Epidermal melanocyte (primary cell): ENCODE measurements around the gene IFIT1B.
"Not testable (repeated sequence)": the region's sequence is repeated elsewhere in the genome, so short reads cannot be mapped to it uniquely, and the experiment has no call there.

Experiments used
- DNase-seq: peaks from one replicate; pipeline ENCODE4 v3.0.0; 2011; ENCODE audit warnings: low spot score; ENCODE audit not compliant: insufficient read length

IFIT1B gene

DNA sequence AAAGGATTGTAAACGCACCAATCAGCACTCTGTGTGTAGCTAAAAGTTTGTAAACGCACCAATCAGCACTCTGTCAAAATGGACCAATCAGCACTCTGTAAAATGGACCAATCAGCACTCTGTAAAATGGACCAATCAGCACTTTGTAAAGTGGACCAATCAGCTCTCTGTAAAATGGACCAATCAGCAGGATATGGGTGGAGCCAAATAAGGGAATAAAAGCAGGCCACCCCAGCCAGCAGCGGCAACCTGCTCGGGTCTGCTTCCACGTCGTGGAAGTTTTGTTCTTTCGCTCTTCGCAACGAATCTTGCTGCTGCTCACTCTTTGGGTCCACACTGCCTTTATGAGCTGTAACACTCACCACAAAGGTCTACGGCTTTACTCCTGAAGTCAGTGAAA is 34.4 kb downstream of the IFIT1B start:
- DNase-seq = not testable (repeated sequence)

DNA sequence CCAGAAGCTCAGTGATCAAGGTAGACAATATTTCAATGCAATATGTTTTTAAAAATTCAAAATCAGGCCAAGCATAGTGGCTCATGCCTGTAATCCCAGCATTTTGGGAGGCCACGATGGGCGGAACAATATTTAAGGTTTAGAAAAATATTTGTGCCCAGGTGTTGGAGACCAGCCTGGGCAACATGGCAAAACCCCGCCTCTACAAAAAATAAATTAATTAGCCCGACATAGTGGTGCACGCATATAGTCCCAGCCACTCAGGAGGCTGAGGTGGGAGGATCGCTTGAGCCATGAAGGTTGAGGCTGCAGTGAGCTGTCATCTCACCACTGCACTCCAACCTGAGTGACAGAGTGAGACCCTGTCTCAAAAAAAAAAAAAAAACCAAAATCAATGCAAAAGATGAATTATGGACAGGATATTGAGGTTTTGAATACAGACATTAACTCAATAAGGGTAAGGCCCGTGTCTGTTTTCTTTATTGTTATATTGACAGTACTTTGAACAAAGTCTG is 35.6 kb downstream of the IFIT1B start:
- DNase-seq = no peak

DNA sequence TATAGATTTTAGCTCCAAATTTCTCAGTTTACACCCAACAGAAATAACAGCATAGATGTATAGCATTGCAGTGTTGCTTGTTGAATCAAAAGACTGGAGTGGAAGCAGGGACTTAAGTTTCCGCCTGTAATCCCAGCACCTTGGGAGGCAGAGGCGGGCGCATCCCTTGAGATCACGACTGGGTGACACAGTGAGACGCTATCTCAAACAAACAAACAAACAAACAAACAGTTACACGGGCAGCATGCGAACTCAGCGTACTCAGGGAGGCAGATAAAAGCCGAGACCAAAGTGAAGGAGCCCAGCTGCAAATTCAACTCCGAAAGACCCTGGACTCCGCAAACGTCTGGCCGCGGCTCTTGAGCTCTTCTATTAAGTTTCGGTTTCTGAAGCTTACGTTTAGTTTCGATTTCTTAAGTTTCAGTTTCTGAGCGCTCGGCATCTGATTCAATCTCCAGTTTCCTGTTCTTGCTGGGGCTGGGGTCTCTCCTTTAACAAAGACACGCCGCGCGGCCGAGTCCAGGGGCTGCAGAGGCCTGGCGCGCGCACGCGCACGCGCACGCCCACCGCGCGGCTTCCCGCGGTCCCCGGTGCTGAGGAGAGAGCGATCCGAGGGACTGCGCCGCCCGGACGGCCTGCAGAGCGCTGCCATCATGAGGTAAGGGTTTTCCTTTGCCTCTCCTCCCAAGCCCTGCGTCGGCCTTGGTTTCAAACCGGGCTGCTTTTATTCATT is 36.5 kb downstream of the IFIT1B start, which contains the start of gene IFIT5:
Gene IFIT5 (plus strand): TSS at position 423 of the 733 bp plus-strand sequence. CDS start 231 bp downstream, at position 654.
- DNase-seq = peak; percentile 32

DNA sequence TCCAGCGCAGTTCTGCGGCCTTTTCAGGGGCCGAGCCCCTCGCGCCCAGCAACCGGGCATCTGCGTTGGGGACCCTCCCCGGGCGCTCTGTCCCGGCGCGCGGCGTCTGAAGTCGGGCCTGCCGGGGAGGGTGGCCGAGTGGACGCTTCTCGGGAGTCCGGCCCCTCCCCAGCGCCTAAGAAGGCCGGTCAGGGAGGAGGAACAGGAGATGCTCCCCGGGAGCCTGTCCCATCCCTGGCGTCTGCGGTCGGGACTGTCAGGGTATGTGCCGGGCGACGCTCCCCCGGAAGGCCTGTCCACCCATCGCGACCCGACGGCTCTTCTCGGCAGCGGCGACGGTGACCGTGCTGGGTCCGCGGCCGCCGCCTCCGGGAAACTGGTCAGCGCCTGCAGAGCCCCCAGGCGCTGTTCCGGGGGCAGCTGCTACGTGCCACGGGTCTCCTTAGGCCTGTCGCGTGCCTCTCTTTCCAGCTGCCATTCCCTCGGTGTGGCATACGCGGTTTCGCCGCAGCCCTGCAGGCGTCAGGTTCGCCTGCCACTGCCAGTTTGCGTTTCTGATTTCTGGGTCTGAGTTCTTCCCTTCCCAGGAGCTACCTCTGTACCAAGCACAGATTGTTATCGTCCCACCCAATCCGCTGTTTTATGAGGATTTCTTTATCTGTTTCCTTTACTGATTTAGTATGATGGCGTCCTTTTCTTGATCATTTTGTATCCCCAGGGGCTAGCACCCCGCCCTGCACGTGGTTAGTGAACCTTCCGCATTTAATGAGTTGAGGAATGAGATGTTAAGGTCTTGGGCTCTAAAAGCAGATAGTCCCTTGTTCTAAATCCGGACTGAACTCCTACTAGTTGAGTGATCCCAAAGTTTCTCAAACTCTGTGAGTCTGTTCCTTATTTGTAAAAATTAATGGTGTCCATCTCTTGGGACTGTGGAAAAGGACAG is 37.3 kb downstream of the IFIT1B start:
- peak; percentile 34 for DNase-seq

DNA sequence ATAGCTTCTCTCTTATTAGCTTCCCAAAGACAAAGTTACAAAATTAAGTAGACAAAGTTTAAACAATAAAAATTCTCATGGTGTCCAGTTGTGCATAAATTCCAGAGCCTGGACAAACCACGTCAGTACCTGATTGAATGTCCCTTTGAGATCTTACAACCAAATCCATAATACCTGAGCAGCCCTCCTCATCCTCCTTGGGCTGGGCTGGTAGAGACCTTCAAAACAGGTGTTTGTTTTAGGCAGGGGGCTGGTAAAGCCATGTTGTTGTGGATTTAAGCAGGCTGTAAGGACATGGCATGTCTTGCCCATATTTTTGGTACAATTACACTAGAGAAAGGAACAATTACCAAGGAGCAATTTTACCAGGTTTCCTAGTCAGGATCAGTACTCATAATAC is 38.6 kb downstream of the IFIT1B start:
- no peak for DNase-seq

DNA sequence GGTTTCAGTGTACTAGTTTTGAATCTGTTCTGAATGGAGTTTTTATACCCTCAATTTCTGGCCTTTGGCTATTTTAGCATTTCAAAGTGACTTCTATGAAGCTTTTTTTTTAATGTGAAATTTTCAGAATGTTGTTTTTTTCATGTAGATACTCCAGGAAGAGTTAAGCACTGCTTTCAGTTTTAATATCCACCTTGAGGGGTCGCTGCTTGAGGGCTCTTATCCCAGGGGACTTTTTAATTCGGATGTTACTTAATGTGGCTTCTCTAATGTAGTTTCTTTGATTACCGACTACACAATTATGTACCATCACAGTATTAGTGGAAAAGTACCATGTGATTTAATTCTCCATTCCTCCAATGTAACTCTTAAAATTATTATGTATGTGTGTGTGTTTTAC is 41.7 kb downstream of the IFIT1B start:
- DNase-seq = no peak

DNA sequence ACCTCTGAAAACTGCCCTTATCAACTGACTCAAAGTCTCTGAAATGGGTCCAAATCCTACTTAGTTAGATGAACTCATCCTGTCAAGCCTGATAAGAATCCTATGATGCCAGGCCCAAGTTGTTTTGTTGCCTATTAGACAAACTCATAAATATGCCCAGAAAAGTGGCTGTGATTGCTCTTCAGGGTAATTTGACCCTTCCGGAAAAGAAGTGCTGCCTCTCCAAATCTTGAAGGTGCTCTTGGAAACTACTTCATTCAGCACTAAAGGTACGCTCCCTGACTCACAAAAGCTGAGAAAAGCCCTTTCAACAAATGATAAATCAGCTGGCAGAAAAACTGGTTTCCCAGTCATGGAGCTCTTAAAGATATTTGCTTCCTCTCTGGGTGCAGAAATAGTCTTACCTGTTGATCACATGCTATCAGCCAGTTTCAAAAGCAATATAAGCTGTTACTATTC is 43.2 kb downstream of the IFIT1B start:
- DNase-seq = no peak

DNA sequence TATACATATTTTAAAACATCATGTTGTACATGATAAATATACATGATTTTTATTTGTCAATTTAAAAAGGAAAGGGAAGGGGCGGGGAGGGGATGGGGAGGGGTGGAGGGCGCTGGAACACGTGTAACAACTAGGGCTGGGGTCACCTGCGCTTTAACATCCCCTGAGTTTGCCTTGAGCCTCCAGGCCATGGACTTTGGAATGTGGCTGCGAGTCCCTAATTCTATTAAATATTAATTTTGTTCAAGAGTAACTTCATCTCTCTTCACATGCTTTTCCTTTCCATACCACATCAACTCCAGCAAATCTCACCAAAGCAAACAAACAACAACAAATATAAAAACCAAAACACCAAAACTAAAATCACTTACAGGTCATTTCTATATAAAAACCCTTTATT is 47.1 kb downstream of the IFIT1B start:
- no peak for DNase-seq

DNA sequence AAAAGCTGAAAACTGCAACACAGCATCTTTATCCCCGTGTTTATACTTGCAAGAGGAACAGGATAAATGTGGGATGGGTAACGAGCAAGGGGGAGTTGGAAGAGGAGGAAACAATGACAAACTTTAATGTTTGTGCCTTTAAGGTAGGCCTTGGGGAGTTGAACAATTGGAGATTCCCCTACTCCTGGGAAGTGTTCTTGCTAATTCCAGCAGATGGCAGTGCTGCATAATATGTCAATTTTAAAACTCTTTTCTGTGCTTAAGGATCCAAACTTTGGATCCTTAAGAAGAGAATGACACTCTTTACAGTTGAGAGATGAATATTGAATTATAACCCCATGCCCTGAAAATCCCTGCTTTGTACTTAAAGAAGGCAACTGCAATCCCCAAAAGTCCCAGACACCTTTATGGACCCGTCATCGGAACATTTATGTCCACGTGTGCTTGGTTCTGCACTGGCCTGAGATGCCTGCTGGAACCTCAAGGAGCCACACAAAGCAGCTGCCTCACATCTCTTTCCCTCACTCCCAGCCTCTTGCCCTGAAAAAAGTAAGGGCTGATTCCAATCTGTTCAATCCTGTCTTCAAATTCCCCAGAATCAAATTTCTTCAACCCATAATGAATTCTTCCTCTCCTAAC is 48.5 kb downstream of the IFIT1B start:
- peak; percentile 47 for DNase-seq

DNA sequence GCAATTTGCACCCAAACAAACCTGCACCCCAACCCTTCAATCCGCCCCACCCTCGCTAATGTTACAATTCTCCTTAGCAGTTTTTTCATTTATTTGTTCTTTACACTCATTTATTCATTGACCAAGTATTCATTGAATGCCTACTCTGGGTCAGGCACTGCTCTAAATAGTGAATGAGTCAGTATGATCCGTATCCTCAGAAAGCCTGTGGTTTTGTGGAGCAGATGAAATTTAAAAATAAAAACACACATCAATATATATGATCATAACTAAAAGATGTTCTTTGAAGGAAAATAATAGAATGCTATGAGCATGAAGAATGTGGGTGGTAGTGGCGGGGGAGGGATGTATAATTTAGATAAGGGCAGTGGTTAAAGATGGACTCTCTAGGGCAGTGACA is 49.8 kb downstream of the IFIT1B start:
- DNase-seq = no peak

DNA sequence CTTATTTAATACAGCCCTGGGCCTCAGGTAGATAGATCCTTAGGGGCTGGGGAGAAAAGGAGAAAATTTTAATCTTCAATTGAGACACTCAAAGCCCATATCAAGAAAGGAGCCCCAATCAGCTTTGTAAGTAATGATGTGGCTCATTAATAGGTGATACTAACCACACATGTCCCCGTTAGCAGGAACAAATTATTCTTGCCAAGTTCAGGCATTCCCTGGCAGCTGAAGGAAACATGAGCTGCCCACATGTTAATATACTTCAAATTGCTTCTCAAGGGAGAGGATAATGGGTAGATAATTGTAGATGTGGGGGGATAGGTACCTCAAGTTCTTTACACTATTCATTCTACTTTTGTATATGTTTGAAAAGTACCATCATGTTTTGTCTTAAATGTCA is 51.0 kb downstream of the IFIT1B start:
- DNase-seq = no peak

DNA sequence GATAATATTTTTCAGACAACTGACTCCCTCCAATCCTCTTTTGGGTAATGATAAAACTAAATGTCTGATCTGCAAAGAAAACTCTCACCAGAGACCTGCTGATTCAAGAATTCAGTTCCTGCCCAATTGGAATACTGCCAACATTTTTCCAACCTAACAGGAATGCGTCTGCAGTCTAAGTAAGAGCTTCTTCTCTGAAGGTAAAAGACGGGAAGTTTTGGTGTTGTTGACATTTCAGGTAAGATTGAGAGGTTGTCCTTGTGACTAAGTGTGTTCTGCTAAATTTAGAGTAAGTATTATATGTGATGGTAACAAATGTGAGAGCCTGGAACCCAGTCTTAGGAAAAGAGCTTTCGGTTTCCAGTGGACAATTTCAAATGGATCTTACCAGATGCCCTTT is 54.1 kb downstream of the IFIT1B start:
- DNase-seq = no peak
